ENCODE data around the gene DUSP8. TPM values are rescaled to one million over a fixed set of nuclear protein-coding genes. Genes with fewer than 3 reads are reported as not detected.

DUSP8 gene
- total RNA-seq, 1 experiment from 2014 or later, result 0.40 TPM

DNA sequence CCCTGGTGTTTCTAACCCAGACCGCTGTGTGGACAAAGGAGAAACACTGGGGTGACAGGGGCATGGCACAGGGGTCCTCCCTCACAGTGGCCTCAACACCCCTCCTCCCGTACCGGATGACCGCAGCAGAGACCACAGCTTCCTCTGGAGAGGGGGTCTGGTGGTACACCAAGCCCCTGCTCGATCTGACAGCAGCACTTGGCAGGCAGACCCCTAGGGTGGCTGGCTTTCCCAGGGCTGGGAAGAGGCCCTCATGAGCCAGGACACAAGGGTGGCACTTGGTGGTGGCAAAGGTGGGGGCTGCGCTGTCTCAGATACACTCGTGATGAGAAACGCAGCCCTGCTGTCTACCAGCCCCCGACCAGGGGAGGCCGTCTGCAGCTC, 38.7 kb downstream of the DUSP8 start:
- DNase-seq (ENCODE audit: low read depth), result no peak

DNA sequence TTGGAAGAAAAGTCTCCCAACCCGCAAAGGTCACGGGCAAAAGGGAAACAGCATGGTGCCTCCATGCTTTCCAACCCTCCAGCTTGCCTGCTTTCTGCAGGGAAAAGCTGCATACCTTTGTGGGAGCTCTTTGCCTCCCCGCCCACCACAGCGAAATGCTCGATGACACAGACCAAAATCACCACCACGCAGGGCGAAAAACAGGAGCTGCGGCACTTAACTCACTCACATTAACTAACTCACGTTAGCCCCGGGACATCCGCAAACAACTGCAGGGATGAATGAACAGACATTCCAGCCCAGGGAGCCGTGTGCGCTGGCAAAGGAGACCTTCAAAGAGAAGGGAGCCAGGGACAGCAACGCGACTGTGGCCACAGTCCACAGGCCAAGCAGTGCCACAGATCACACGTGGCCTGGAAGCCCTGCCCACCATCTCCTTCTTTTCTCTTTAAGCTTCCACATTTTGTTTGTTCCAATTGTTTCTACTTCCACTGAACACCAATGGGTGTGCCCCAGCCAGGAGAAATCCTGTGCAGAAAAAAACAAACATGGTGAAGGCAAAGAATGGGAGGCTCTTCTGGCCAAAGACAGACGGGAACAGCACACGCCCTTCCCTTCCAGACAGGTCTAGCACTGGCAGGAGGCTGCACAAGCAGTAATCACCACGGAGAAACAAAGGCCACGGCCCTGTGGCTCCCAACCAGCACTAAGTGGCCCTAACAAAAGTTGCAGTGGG, 39.3 kb downstream of the DUSP8 start:
- DNase-seq (ENCODE audit: low read depth), result no peak

GRCh38 chr11:1532014-1532586, 40.0 kb downstream of the DUSP8 start:
- no peak for DNase-seq (ENCODE audit: low read depth)

DNA sequence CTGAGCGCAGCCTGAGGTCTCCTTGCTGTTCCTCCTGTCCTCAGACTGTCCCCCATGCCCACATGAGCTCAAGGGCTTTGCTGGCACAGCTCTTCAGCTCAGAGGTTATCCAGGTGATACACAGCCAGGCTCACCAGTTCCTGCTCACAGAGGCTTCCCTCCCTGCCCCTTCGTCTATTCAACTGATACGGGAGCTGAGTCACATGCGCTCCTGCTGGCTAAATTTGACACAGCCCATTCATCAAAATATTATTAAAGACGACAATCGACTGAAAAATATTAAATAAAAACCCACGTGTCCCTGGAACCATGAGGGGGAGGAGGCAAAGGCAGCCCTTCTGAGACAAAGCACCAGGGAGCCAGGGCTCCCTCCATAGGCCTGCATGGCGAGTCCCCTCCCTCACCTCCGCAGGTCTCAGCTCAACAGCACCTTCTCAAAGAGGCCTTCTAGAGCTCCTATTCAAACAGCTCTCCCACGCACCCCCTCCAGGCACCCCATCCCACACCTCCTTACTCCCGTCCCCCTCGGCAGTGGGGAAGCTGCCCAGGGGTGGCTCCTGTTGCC, 40.5 kb downstream of the DUSP8 start:
- DNase-seq (ENCODE audit: low read depth), result no peak

DNA sequence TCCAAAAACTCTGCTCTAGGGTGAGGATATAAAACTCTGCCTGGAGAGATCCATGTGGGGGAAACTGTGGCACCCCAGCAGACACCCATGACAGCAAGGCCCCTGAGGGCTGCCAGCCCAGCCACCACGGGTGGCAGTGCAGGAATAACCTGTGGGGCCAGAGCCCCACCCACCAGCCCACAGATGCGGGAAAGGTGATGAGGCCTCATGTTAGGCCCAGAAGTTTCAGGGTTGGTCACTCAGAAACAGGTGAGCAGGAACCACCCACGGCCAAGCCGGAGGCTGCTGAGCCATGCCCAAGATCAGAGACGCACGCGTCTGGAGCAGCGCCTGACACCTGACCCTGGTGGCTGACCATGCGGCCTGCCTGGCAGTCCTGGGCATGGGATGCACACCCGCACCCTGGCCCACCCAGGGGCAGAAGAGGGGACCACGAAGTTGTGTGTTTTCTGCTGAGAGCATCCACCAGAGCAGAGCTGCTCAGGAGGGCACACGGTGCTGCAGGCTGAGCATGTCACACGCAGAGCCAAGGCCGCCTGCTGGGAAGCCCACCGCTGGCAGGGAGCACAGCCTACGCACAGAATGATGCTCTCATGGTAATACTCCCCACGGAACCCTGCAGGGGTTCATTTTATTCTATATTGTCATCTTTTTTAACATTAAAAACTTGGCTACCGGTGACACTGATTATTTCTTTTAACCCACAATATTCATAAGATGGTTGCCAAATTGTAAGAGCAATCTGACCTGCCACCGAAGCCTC, 41.2 kb downstream of the DUSP8 start:
- DNase-seq (ENCODE audit: low read depth), result no peak

DNA sequence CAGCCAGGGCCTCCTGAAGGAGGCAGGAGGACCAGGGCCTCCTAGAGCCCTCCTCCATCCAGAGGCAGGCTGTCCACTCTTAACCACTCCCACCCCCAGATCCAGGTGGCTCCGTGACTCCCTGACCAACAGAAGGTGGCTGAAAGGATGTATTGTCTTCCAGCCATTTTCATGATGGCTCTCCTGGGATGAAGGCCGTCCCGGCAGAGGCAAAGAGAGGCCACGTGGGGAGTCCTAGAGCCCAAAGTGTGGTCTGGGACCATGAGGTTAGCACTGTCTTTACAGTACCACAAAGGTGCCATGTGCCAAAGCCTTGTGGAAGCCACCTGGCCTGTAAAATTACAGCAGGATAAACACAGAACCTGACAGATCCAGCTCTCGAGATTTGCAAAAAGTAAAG, 42.3 kb downstream of the DUSP8 start:
- no peak for DNase-seq (ENCODE audit: low read depth)

GRCh38 chr11:1529286-1529685, 42.8 kb downstream of the DUSP8 start:
- no peak for DNase-seq (ENCODE audit: low read depth)

DNA sequence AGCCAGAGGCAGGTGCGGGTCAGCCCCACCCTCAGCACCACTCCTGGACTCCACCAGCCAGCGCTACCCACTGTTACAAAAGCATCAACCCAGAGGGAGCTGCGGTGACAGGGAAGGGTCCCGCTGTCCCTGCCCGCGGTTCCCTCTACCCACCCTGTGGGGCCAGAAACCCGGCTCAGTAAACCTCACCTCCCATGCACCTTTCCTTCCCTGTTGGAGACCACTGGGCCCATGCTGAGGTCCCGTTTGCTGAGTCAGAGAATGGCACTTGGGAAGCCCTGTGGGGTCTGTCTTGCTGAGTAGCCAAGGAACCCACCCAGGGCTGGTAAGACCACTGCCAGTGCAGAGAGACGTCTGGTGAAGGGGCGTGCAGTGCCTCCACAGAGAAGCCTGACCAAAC, 43.4 kb downstream of the DUSP8 start:
- no peak for DNase-seq (ENCODE audit: low read depth)

GRCh38 chr11:1526785-1527184, 45.3 kb downstream of the DUSP8 start:
- no peak for DNase-seq (ENCODE audit: low read depth)

DNA sequence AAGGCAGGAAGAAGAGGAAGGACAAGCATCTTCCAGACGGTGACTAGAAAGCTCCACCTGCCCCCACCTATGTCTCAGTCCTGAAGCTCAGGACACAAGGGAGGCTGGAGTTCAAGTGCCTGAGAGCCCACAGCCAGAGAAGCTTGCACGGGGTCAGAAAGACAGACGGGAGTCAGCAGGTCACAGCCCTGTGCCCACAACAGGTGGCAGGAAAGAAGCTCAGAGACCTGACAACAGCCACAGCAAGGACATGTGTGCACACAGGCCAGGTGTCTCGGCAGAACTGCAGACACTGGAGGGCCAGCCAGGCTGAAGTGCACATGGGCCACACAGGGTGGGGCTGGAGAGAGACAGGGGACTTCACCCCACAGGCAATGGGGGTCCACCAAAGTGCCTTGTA, 48.3 kb downstream of the DUSP8 start:
- no peak for DNase-seq (ENCODE audit: low read depth)

DNA sequence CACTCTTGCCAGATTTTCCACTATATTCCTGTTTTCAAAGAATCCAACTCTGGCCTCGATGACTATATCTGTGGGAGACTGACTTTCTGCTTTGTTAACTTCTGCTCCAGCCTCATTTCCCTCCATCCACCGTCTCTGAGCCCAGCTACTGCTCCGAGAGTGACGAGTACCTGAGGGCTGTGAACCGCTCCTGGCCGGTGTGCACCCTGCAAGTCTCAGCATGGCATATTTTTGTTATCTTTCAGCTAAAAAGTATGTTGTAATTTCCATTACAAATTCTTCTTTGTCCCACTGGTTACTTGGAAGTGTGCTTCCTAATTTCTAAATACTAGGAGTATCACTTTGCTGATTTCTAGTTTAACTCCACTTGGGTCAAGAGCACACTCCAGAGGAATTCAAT, 49.0 kb downstream of the DUSP8 start:
- no peak for DNase-seq (ENCODE audit: low read depth)

- DNase-seq (ENCODE audit: low read depth), result no peak
Observed at GRCh38 chr11:1522081-1522424, 50.0 kb downstream of the DUSP8 start.

DNA sequence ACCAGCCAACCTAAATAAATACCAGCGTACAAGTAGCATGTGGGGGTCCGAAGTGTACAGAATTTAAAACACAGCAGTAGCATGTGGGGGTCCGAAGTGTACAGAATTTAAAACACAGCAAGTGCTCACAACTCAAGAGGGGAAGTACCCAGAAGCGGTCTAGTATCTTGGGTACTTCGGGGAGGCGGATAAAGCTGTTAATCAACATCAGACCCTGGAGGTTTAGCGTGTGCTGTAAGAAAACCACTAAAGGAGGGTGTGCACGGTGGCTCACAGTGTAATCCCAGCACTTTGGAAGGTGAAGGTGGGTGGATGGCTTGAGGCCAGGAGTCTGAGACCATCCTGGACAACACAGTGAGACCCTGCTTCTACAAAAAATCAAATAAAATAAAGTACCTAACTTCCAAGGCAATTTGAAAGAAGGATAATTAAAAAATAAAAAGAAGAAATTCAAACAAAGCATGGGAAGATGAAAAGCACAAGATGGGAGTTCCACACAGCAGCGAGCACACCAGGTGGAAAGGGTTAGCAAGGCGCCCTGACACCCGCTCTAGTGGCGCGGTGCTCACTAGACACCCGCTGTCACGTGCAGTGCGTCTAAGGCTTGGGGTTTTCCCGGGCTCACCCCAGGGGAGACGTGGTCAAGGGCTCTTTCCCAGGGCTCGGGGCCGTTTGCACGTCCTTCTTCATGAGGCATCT, 50.5 kb downstream of the DUSP8 start:
- no peak for DNase-seq (ENCODE audit: low read depth)

GRCh38 chr11:1520663-1521267, 51.3 kb downstream of the DUSP8 start:
- DNase-seq (ENCODE audit: low read depth), result no peak

DNA sequence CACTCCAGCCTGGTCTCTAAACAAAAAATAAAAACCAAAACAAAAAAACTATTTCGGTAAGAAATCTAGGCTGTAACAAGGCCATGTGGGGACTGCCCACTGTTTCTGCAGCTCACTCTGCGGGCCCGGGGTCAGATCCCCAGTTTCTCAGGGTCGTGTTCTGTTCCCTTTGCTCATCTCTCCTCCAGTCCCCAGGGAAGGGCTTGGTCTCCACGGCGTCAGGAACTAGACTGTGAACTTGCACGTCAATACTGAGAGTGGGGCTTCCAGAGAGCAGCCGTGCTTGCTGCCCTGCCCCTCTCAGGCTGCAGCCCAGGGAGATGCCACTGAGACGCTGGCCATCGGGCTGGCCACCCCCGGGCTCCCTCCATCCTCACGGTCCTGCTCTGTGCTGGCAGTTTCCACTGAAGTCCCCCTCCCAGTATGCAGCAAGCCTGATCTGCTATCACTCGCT, 51.8 kb downstream of the DUSP8 start:
- no peak for DNase-seq (ENCODE audit: low read depth)

DNA sequence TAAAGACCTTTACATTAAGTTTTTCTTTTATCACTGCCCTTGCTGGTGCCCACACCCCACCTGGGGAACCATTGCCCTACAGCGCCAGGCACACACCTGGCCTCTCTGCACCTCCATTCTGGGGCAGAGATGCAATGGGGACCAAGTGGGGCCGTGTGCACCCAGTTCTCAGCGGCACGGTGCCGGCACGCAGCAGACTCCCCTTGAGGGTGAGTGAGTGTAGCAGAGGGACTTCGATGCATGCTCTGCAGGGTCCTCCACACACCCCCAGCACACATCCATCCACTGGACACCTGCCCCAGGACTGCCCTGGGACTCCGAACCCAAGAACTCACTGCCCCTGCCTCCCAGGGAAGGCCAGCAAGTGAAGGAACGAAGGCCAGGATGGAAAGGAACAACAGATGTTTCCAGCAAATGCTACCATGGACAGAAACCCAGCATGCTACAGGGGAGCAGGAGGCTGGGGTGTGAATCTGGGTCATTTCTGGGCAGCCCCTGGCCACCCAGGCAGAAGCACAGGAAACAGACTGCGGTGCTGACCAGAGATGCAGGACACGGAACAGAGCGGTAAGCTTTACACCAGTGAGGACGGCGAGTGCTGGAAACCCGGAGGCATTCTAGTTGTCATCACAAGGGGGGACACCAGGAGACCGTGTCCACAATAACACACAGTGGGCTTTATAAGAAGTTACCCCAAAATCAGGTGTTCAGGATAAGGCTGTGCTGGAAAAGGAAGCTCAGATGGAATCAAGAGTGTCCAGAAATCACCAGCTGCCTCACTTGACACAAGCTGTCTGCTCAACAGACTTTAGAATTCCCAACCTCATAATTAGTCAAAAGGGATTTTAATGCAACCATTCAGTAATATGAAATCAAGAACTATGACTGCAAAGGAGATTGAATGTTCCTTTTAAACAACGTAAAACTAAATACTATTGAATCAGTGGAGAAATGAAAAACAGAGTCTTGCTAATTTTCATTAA, 52.8 kb downstream of the DUSP8 start:
- DNase-seq (ENCODE audit: low read depth), result no peak

- no peak for DNase-seq (ENCODE audit: low read depth)
Observed at GRCh38 chr11:1518301-1518700, 53.8 kb downstream of the DUSP8 start.

DNA sequence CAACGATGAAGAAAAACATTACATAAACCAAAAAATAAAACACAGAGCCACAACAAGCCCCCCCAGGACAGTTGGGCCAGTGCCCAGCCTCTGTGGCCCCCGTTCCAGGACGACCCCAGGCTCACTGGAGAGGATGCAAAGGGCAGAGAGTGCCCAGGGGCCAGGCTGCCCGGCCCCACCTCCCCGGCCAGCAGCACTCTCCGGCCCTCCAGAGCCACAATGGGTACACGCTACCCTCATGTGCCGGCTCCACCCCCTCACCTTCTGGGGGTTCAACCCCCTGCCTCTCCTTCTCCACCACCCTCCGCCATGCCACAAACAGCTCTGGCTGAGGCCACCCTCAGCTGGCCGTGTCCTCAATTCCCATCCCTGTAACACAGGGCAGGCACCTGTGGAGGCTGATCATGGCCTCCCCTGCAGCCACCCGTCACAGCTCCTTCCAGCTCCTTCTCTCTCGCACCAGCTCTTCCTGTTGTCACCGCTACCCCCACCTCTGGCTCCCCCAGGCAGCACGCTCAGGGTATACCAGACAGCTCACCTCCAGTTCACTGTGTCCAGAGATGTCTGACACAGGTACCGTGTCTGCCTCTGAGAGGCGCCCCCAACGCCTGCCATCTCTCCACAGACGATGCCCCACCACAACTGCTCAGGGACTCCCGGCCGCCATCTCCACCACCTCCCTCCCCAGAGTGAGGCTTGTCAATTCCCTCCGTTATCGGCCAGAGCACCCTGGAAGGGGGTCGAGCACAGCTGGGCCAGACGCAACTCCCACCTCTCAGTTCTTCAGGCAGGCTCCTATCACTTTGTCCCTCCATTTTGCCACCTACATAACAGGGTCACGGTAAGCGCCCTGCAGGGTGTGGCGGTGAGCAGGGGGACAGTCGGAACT, 54.7 kb downstream of the DUSP8 start:
- no peak for DNase-seq (ENCODE audit: low read depth)
